Measurements from ENCODE around the gene SAMSN1. TPM values are rescaled to one million over a fixed set of nuclear protein-coding genes. Genes with fewer than 3 reads are reported as not detected.

SAMSN1 gene
- total and polyA plus RNA-seq, 12 donors: 0.28 to 12.8 (median 1.6) TPM

DNA sequence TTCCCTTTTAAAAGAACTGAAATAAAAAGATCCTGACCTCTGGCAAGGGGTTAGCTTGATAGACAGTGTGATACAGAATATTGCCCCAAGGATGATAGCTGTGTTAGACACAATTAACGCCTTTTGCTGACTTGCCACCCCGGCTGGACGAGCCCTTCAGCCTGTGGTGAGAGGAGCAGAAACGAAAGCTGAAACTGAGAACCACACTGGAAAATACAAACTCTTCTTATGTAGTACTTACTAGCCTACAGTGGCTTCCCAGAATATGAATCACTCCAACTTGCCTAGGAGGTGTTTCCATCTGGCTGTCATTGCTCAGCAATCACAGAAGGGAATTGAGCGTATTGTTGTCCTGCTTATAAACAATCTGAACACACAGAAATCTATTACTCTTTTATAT is 22.9 kb downstream of the SAMSN1 start:
- H3K27ac ChIP-seq: peak overlapping the region in 2 of 10 donors; percentile 4 to 76
- peaks cover 0 to 93% (median 0%) of the 10 kb centered on the region in 9 donors for H3K4me1 ChIP-seq
- intact Hi-C loops (cut with DNase I): loop anchor here in 1 of 10 donors (10.0 kb wide), 1 partner anchor 62 kb away; no protein-coding TSS in a partner anchor
- H3K4me3 ChIP-seq: no peak overlapping the region
- TF ChIP-seq, protein P1, sequence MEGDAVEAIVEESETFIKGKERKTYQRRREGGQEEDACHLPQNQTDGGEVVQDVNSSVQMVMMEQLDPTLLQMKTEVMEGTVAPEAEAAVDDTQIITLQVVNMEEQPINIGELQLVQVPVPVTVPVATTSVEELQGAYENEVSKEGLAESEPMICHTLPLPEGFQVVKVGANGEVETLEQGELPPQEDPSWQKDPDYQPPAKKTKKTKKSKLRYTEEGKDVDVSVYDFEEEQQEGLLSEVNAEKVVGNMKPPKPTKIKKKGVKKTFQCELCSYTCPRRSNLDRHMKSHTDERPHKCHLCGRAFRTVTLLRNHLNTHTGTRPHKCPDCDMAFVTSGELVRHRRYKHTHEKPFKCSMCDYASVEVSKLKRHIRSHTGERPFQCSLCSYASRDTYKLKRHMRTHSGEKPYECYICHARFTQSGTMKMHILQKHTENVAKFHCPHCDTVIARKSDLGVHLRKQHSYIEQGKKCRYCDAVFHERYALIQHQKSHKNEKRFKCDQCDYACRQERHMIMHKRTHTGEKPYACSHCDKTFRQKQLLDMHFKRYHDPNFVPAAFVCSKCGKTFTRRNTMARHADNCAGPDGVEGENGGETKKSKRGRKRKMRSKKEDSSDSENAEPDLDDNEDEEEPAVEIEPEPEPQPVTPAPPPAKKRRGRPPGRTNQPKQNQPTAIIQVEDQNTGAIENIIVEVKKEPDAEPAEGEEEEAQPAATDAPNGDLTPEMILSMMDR (IDR thresholded peaks at IDR 0.05): no peak
- H3K27me3 ChIP-seq: no peaks in the 10 kb centered on the region
- H3K9me3 ChIP-seq: no peaks in the 10 kb centered on the region
- no peak for DNase-seq
- 82 to 87% methylated on average over 5 of the region's 5 CpGs for WGBS, 2 donors
- H3K36me3 ChIP-seq: no peaks in the 10 kb centered on the region
- ATAC-seq: peak in 7 of 8 donors; percentile 36 to 79 (median 50)

- 64 to 74% methylated on average over 2 of the region's 2 CpGs for WGBS, 2 donors
- TF ChIP-seq, protein P1 (IDR thresholded peaks at IDR 0.05): no peak
- ATAC-seq: no peak
Observed at GRCh38 chr21:14522736-14523135, 23.4 kb downstream of the SAMSN1 start.

DNA sequence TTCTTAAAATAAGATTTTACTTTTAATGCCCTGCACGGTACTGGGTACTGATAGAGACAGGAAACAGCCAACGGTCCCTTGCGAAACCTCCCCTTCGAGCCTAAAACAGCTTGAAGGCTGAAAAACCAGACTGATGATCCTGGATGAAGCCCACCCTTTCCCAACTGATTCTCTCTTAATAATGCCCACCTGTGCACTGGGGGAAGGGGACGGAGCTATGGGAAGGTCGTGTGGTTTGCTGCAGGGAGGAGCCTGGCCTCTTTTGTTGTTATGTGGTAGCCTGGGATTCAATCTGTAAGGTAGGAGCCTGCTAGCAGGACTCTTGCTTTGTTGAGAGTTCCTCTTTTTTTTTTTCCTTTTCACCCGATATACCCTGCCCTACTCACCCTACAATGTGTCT is 25.6 kb downstream of the SAMSN1 start:
- DNase-seq: no peak
- TF ChIP-seq, protein P1 (IDR thresholded peaks at IDR 0.05): no peak

More at GRCh38 chr21:14522736-14523135, 23.4 kb downstream of the SAMSN1 start:
- H3K4me3 ChIP-seq: no peak overlapping the region
- H3K9me3 ChIP-seq: no peaks in the 10 kb centered on the region
- H3K36me3 ChIP-seq: peaks cover 0 to 5% (median 0%) of the 10 kb centered on the region in 9 donors
- H3K27ac ChIP-seq: peak overlapping the region in 2 of 10 donors; percentile 4 to 76
- H3K4me1 ChIP-seq: peaks cover 0 to 88% (median 0%) of the 10 kb centered on the region in 9 donors
- H3K27me3 ChIP-seq: no peaks in the 10 kb centered on the region
- DNase-seq: no peak
- intact Hi-C loops (cut with DNase I): loop anchor here in 1 of 10 donors (10.0 kb wide), 1 partner anchor 62 kb away; no protein-coding TSS in a partner anchor

GRCh38 chr21:14519000-14519399 is 27.1 kb downstream of the SAMSN1 start:
- Histone ChIP-seq H3K9me3 (peaks cover 0 to 8% (median 0%) of the 10 kb centered on the region in 11 donors), H3K4me1 (peaks cover 0 to 51% (median 0%) of the 10 kb centered on the region in 9 donors), H3K36me3 (peaks cover 0 to 33% (median 0%) of the 10 kb centered on the region in 9 donors), H3K27ac (no peak overlapping the region), H3K4me3 (no peak overlapping the region), H3K27me3 (no peaks in the 10 kb centered on the region)
- TF ChIP-seq, protein P1 (IDR thresholded peaks at IDR 0.05): no peak
- intact Hi-C loops (cut with DNase I): no loop called here
- DNase-seq: no peak
- WGBS, 2 donors: 84 to 86% methylated on average over 1 of the region's 1 CpG
- ATAC-seq: no peak

More for the DNA sequence above, 25.6 kb downstream of the SAMSN1 start:
- Histone ChIP-seq H3K27me3 (no peaks in the 10 kb centered on the region), H3K9me3 (peaks cover 0 to 8% (median 0%) of the 10 kb centered on the region in 11 donors), H3K4me3 (peak overlapping the region in 1 of 10 donors; percentile 23), H3K4me1 (peaks cover 0 to 66% (median 0%) of the 10 kb centered on the region in 9 donors), H3K36me3 (peaks cover 0 to 25% (median 0%) of the 10 kb centered on the region in 9 donors), H3K27ac (peak overlapping the region in 1 of 10 donors; percentile 75)
- intact Hi-C loops (cut with DNase I): loop anchor here in 1 of 10 donors (10.0 kb wide), 1 partner anchor 64 kb away; no protein-coding TSS in a partner anchor
- peak in 5 of 8 donors; percentile 37 to 56 (median 42) for ATAC-seq
- 54 to 57% methylated on average over 7 of the region's 7 CpGs for WGBS, 2 donors

All from heart right ventricle (tissue), 16 donors.